Daoy (cell line): ENCODE measurements around the gene PTGS2. TPM values are rescaled to one million over a fixed set of nuclear protein-coding genes. Genes with fewer than 3 reads are reported as not detected.

Experiments
- DNase-seq: peaks from one replicate; pipeline ENCODE4 v3.0.0-alpha.2; 2015; ENCODE audit warnings: low read depth
- total RNA-seq: library from RNA; depleted of rRNA; stranded (reverse); fragments of >200 nt; shearing (Covaris generic); gene quantifications from 2 replicates; pipeline ENCODE4 v1.2.3, GENCODE V29; 2014; rRNA removed

The PTGS2 gene
- 8.7 and 12.5 TPM in 2 replicates for total RNA-seq

DNA sequence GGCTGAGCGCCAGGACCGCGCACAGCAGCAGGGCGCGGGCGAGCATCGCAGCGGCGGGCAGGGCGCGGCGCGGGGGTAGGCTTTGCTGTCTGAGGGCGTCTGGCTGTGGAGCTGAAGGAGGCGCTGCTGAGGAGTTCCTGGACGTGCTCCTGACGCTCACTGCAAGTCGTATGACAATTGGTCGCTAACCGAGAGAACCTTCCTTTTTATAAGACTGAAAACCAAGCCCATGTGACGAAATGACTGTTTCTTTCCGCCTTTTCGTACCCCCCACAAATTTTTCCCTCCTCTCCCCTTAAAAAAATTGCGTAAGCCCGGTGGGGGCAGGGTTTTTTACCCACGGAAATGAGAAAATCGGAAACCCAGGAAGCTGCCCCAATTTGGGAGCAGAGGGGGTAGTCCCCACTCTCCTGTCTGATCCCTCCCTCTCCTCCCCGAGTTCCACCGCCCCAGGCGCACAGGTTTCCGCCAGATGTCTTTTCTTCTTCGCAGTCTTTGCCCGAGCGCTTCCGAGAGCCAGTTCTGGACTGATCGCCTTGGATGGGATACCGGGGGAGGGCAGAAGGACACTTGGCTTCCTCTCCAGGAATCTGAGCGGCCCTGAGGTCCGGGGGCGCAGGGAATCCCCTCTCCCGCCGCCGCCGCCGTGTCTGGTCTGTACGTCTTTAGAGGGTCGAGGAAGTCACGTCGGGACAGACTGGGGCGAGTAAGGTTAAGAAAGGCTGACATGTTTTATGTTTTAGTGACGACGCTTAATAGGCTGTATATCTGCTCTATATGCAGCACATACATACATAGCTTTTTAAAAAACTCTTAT is at the start of gene PTGS2:
PTGS2 (minus strand) TSS at position 179 of the 817 bp plus-strand sequence; CDS start at position 46, 133 bp downstream.
- peak; percentile 95 for DNase-seq

DNA sequence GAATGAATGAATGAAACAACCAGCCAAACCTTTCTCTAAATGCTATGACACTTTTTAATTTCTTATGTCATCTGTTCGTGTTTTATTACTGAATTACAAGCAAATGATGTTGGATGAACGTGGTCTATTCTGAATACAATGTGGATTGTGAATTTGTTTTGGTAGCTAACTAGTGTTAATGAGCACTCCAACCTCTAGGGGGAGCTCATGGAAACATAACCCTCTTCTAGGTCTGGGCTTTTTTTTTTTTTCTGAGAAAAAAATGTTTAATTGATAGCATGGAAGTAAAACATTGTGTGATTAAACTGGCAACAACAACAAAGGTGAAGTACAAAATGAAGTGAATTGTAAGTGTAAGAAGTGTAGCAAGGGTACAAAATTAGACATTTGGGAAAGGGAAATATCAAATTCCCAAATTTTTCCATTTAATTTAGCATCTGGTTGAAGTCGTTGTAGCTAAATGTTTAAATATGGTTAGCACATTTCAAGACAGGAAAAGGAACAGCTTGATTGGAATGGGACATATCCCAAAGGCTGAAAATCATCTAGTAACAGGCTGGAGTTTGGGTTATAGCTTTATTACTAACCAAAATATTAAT is 42.6 kb upstream of the PTGS2 start:
- peak; percentile 51 for DNase-seq

DNA sequence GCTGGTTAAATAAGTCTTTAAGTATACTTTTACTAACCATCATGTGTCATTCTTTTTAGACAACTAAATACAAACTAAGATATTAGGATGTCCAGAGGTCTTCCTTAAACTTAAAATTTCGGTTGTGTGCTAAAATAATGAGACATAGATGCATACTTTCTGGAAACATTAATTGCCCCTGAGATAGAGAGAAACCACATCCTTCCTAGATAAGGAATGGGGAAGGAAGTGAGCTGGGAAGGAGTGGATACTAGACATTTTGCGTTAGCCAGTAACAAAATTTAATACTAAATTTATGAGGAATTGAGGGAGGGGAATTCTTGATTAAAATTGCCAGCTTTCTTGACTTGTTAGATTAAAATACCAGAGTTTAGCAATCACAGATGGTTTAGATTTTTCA is 37.1 kb upstream of the PTGS2 start:
- peak; percentile 9 for DNase-seq

DNA sequence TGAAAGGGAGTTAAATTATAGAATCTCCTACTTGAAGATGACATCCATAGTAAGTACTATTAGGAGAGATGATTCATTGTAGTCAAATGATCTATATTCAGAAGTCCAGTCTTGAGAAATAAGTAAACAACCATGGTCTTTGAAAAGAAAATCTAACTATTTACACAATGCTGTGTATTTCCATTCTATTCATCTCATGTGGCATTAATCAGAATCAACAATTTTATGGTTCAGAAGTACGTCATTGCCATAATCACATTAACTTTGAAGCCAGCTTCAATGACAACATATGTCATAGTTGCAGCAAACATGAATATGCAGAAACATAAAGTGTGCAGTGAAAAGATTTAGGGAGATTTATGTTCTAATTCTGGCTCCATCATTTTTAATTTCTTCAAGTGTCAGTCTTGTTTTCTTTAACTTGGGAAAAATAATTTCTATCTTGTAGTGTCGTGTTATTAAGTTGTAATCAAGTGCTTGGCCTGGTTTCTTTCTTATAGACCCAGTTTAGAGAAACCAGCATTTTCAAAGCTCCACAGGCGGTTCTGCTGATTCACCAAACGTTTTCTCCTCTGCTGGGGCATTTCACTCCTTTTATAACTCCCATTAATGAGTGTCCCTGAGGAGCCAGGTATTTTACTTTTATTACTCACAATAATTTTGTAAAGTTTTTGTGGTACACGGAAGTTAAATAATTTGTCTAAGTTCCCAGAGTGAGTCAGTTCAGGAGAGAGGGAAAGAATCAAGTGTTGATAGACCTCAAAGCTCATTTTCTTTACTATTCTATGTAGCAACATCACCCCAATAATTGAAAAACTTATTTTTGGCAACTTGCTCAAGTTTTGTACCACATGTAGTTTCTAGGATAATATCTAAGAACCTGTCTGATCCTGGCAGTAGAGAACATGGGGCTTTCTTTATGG is 35.9 kb upstream of the PTGS2 start:
- DNase-seq = no peak

DNA sequence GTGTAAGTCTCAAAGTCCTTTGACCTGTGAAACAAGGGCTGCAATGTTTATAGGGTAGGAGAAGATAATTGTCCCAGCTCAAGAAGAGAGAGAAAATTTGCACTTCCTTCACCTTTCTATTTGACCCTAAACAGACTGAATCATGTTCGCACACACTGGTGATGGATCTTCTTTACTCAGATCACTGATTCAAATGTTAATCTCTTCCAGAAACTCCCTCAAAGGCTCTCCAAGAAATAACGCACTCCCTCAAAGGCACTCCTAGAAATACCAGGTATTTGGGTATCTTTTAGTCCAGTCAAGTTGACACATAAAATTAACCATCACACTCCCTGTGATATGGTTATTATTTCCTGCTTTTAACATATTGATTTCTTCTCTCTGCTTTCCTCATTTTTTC is 30.5 kb upstream of the PTGS2 start:
- no peak for DNase-seq

DNA sequence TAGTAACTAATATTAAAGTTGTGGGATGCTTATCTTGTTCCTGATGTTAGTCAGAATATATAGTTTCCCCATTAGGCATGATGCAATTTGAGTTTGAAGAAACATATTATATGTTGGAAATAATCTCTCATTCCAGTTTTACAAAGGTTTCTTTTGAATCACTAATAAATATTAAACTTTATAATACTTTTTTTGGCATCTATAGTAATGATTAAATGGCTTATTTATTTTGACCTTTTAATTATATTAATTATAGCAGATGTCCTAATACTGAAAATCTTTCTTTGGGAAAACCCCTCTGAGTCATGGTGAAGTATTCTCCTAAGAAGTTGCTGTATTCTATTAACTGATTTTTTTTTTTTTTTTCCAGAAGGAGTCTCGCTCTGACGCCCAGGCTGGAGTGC is 28.5 kb upstream of the PTGS2 start:
- peak; percentile 27 for DNase-seq

DNA sequence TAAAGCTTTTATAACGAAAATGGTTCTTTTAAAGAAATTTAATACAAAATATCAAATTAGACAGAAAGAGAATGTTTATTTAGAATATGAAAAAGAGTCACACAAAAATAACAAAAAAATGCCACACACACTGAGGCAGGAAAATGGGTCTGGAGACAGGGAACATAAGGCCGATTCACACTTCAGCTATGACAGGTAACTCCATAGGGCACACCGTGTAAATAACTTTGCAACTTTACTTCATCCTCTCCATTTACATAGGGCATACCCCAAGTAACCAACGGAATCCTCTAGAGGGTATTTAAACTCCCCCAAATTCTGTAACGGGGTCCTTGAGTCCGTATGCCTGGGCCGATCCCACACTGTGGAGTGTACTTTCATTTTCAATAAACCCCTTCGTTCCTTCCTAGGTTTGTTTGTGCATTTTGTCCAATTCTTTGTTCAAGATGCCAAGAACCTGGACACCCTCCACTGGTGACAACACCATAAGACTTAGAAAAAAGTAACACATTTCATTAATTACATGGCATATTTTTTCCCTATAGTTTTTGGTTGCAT is 23.1 kb upstream of the PTGS2 start:
- DNase-seq = no peak

DNA sequence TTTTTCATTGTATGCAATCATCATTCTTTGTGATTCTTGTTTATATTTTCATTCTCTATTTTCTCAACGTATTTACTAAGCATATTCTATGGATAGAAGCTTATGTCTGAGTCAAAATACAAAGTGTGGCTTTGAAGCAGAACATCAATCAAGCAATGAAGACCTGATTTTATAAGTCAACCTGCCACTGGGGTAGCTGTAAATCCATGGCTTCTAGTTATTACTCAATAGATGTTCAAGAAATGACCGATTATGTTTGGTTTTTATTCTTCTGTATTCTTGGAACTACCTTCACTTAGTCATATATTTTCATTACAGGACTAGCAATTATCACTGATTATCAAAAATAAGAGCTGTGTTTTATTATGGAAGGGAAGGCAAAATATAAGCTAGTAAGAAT is 20.5 kb upstream of the PTGS2 start:
- no peak for DNase-seq

DNA sequence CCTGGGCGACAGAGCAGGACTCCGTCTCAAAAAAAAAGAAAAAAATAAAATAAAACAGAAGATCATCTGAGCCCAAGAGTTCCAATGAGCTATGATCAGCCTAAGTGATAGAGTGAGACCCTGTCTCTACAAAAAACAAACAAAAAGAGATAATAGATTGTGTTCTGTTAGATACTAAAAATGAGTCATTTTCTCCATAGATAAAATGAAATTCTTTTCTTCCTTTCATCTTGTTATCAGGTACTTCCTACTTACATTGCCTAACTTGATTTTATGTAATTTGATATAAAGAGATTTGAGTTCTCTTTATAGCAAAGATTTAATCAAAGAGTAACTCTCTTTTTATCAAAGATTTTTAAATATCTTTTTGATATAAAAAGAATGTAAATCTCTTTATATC is 19.3 kb upstream of the PTGS2 start:
- DNase-seq = no peak

DNA sequence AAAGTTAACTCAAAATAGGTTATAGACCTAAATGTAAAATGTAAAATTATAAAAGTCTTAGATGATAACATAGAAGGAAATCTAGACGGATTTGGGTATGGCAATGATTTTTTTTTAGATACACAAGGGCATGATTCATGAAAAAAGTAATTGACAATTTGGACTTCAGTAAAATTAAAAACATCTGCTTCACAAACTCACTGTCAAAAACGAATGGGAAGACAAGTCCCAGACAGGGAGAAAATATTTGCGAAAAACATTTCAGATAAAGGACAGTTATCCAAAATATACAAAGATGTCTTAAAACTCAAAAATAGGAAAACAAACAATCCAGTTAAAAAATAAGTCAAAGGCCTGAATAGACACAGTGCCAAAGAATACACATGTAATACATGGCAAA is 9.7 kb upstream of the PTGS2 start:
- no peak for DNase-seq

DNA sequence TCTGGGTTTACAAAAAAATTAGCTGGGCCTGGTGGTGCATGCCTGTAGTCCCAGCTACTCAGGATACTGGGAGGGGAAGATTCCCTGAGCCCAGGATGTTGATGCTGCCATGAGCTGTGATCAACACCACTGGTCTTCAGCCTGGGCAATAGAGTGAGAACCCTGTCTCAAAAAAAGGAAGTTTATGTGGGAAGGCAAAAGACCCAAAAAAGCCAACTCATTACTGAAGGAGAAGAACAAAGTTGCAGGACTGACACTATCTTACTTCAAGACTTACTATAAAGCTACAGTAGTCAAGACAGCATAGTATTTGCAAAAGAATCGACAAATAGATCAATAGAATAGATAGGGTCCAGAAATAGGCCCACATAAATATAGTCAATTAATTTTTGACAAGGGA is 9.2 kb upstream of the PTGS2 start:
- DNase-seq = no peak

DNA sequence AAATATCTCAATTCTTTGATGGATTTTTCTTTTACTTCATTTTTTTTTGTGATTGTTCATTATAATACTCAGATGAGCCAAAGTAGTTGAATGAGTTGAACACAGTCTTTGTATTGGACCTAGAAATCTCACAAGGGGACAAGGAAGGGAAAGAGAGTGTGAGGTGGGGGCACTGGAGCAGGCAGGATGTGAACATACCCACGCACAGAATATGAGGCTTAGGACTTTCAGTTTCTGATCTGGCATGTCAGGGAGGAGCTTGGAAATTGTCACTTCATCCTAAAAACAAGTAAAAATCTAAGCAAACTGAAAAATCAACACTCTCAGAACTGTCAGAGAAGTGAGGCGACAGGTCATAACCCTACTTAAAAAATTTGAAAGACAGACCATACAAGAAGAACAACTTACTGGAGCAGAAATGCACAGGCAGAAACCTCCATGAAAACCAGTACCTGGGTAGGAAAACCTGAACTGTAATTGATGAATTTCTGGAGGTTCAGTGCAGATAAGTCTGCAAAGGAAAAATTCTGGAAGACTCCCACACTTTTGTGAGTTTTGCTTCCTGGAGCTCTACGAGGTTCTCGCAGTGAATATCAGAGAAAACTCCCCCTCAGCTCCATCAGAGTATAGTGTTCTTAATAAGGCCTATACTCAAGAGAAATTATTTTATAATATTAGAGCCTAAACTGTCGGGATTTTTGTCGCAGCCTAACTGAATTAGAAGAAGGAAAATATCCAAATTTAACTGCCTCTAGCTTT is 3.6 kb upstream of the PTGS2 start:
- peak; percentile 25 for DNase-seq

DNA sequence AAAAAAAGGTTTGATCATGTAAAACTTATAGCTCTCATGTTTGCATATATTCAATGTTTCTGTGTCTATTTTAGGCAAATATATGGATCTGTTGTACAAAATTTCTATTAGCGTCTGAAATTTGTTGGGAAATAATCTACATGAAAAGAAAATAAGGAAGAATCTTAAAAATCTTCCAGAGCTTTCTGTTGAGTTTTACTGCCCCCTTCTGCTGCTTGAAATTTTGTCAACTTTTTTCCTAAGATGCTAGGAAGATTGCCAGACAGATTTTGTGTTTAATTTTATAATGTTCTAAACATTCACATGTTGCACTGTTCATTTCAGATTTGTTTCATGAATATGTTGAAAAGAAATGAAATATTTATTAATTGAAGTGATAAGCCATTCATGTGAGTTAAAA is 2.5 kb upstream of the PTGS2 start:
- DNase-seq = no peak

DNA sequence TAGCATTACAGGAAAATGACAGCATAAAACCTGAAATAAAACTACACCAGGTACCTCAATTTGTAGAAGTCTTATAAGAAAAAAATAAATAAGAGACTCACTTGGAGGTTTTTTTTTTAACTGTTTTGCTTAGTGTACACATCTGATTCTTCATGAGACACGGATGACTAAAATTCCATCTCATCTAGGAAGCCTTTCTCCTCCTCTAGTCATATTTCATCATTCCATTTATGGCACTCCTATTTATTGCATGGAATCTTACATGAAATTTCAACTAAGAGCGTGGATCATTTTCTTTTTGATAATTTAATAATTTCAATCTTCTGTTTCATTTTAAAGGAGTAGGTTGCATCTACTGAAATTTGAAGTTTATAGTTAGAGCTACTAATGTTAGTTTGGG is 1.6 kb upstream of the PTGS2 start:
- DNase-seq = no peak

DNA sequence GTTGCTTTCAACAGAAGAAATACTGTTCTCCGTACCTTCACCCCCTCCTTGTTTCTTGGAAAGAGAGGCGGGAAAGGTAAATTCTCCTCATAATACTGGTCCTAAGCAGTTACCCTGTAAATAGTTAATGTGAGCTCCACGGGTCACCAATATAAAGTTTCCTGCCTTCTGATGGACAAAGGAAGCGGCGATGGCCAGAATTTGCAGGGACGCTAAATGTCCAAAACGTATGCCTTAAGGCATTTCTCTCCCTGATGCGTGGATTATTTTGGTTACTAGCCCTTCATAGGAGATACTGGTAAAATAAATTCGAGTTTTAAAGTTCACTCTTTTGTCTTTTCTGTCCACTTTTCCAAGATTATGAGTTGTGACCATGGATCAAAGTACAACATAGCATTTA is 898 bp upstream of the PTGS2 start:
- DNase-seq = peak; percentile 10

DNA sequence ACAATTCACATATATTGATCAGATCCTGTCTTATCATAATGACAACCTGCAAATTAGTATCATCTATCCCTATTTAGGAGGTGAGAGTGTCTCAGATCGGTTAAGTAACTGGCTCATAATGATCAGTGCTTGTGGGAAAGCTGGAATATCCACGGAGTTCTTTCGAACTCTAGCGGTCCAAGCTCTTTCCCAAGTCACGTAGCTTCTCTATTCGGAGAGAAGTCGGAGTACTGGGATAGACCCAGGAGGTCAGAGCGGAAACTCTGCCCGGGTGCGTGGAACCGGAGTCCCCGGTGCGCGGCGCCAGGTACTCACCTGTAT is 339 bp downstream of the PTGS2 start:
- no peak for DNase-seq

DNA sequence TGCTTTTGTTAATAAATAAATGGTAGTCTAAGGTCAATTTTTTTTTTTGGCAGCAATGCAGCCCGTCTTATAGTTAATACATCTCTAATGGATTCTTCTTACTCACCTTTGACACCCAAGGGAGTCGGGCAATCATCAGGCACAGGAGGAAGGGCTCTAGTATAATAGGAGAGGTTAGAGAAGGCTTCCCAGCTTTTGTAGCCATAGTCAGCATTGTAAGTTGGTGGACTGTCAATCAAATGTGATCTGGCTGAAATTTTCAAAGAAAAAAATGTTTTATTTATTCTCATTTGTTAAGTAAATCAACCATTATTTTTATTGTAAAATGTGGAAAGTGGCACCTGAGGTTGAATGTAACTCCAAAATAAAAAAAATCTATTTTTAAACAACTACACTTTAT is 2.1 kb downstream of the PTGS2 start:
- no peak for DNase-seq

DNA sequence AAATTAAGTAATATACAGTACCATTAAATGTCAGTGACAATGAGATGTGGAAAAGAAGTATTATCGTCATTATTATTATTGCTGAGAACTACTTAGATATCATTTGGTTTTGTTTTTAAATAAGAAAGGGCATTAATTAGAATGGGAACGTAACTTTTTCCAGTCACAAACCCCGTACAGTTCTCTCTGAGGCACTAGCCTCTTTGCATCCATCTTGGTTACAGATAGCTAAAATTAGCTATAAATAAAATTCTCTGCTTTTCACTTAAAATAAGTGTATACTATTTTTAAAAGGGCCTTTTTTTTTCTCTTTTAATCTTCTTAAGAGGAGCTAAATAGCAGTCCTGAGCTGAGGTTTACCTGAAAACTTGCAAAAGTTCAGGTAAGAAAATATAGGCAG is 7.6 kb downstream of the PTGS2 start:
- no peak for DNase-seq

DNA sequence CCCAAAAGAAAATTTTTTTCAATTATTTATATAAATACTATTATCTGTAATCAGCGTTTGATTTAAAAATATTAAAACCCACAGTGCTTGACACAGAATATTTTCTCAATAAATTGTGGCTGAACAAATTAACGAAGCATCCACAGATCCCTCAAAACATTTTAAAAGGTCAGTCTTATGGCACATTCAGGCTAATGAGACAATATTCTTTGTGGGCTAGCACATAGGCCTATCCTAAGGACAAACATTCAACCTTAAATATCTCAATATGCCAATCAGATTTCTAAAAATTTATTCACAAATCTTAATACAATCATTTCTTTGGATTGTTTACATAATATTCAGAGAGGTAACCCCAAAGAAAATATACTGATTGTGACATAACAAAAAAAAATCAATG is 8.1 kb downstream of the PTGS2 start:
- no peak for DNase-seq

DNA sequence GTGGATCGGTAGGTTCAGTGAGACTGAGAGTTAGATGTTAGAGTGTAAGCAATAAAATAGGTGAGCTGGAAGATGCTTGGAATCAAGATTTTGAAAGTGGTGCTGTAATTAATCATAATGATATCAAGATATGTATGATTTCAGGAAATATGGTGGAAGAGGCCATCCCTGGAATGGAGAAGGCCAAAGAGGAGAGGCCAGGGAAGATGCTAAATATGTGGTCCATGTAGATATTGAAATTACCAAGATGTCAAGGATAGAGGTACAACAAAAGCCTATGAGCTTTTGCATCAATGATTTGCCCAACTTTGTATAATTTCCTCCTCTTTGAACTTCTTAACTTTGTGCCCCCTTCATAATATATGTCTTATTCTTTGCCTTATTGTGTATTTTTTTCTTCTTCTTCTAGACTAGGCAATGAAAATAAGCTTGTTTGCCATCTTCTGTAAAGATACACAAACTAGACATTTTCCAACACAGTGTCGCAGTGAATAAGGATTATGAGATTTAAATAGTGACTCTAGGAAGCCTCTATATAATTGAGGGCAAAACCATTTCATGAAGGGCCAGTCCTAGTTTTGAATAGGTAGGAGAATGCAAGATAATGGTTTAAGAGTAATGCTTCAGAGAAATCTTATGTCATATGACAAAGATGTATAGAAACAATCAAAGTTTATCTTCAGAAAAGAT is 8.9 kb downstream of the PTGS2 start:
- no peak for DNase-seq
